ENCODE results near the gene ZNF408.
A peak's percentile ranks its signal among the peaks of the same experiment; 100 is the strongest.

Gene ZNF408

DNA sequence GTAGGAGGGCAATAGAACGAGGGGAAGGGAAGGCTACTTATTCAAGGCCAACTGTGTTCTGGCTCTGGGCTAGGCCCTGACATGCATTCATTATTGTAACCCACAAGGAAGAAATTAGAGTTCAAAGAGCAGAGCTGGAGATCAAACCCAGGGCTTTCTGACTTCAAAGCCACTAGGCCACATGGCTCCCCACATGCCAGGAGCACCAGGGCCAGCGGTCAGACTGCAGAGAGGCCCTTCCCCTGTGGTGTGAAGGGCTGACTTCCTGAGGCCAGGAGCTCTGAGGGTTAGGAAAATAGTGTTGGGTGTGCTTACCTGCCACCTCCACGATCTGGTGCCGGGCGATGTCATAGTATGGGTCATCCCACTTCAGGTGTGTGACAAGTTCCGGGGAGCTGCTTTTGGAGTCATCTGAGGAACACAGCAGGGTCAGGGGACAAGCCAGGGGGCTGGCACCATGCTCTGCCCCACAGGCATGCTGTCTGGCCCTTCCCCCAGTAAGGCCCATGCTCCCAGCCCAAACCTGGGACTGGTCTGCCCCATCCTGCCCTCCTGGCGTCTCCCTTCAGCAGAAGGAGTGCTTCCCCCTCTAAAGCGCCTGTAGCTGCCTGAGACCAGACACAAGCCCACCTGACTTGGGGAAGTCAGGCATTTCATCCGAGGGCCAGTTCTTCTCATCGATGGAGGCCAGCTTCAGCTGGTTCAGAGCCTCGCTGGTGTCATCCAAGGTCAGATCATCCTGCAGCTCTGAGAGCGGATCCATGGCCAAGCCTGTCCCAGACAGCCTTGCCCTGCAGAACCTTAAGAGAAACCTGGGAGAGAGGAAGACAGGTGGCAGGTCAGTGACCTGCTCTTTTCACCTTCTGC lies 5.3 kb upstream of the ZNF408 start:
- no peak overlapping the region for H3K4me3 ChIP-seq (replicated peaks; ENCODE audit: low read depth, low read length)
- TF ChIP-seq, protein P1, sequence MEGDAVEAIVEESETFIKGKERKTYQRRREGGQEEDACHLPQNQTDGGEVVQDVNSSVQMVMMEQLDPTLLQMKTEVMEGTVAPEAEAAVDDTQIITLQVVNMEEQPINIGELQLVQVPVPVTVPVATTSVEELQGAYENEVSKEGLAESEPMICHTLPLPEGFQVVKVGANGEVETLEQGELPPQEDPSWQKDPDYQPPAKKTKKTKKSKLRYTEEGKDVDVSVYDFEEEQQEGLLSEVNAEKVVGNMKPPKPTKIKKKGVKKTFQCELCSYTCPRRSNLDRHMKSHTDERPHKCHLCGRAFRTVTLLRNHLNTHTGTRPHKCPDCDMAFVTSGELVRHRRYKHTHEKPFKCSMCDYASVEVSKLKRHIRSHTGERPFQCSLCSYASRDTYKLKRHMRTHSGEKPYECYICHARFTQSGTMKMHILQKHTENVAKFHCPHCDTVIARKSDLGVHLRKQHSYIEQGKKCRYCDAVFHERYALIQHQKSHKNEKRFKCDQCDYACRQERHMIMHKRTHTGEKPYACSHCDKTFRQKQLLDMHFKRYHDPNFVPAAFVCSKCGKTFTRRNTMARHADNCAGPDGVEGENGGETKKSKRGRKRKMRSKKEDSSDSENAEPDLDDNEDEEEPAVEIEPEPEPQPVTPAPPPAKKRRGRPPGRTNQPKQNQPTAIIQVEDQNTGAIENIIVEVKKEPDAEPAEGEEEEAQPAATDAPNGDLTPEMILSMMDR (IDR thresholded peaks at IDR 0.05; ENCODE audit: low read depth, low read length, missing control alignments): no peak
- no peak for DNase-seq (ENCODE audit: extremely low read depth, low read depth)

DNA sequence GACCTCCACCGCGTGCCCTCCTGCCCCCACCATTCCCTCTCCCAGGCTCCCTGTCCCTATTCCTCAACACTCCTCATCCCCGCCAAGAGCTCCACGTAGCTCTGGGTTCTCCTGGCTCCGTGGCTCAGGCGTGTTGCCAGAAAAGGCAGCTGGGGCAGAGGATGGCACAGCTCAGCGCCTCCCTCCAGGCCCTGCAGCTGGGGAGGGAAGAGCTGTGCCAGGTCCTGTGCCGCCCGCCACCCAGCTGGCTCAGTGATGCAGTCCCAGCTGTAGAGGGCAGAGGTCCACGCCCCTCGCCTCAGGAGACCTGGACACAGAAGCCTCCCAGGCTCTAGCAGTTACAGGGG lies 4.6 kb upstream of the ZNF408 start:
- TF ChIP-seq, protein P1 (IDR thresholded peaks at IDR 0.05; ENCODE audit: low read depth, low read length, missing control alignments): no peak
- DNase-seq (ENCODE audit: extremely low read depth, low read depth): no peak
- H3K4me3 ChIP-seq (replicated peaks; ENCODE audit: low read depth, low read length): no peak overlapping the region

DNA sequence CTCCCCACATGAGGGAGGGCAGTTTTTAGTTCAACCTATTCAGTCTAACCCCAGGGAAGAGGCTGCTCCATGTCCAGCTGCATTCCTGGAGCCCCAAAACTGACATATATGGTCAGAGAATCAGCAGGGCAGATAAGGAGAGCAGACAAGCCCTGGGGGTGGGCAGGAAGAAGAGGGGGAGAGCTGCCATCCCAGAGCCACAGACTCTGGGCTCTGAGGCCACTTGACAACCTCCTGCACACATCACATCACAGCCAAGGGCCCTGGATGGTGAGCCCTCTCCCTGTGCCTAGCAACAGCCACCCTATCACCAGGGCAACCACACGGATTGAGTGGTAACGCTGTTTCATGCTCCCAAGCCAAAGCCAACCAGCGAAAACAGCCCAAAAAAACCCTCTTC lies 3.5 kb upstream of the ZNF408 start:
- TF ChIP-seq, protein P1 (IDR thresholded peaks at IDR 0.05; ENCODE audit: low read depth, low read length, missing control alignments): no peak
- no peak overlapping the region for H3K4me3 ChIP-seq (replicated peaks; ENCODE audit: low read depth, low read length)
- DNase-seq (ENCODE audit: extremely low read depth, low read depth): no peak

DNA sequence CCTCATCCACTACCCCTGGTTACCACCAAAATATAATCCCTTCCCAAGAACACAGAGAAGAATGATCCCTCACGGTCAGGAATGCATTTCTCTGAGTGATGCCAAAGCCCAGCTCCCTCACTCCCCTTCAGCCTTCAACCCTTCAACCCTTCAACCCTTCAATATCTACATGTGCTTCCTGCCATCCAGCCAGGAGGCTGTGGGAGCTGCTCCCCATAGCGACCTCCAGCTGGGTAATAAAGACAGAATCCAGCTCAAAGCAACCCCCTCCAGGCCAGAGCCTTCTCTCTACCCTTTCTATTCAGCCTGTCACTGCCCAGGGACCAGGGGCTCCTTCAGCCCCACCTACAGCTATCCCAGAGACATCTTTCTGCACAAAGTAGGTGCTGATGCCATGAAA lies 3.1 kb upstream of the ZNF408 start:
- TF ChIP-seq, protein P1 (IDR thresholded peaks at IDR 0.05; ENCODE audit: low read depth, low read length, missing control alignments): no peak
- no peak overlapping the region for H3K4me3 ChIP-seq (replicated peaks; ENCODE audit: low read depth, low read length)
- DNase-seq (ENCODE audit: extremely low read depth, low read depth): no peak

DNA sequence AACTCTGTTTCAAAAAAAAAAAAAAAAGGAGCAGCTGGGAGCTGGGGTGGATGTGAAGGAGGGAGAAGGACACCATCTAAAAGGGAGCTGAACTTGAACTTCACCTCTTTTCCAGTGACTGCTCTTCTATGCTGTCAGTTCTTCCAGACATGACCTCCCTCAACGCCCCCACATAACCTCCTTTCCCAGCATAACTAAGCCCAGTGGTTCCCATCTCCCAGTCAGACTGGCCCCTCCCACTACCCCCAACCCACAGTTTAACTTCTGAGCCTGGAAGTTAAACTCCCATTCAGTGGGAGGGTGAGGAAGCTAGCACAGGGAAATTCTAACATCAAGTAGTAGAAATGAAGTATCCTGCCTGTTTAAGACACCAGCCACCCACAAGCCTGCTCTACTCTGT lies 2.2 kb upstream of the ZNF408 start:
- DNase-seq (ENCODE audit: extremely low read depth, low read depth): no peak
- H3K4me3 ChIP-seq (replicated peaks; ENCODE audit: low read depth, low read length): no peak overlapping the region
- TF ChIP-seq, protein P1 (IDR thresholded peaks at IDR 0.05; ENCODE audit: low read depth, low read length, missing control alignments): no peak

DNA sequence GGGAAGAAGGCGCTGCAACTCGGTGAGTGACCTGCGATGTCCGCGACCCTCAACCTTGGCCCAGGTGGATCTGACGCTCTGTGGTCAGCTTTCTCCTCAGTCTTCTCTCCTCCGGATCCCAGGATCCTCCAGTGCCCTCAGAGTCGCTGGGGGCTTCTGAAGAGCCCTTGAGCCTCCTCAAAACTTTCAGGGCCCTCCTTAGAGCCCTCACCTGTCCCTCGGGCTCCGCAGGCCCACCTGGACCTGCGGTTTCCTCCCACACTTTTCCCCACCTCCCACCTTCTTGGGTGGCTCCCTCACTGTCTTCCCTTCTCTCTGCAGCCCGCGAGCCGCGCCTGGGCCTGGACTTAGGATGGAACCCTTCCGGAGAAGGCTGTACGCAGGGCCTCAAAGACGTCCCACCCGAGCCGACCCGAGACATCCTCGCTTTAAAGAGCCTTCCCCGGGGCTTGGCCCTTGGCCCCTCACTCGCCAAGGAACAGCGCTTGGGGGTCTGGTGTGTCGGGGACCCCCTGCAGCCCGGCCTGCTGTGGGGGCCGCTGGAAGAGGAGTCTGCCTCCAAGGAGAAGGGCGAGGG lies 335 bp downstream of the ZNF408 start:
- no peak for DNase-seq (ENCODE audit: extremely low read depth, low read depth)
- TF ChIP-seq, protein P1 (IDR thresholded peaks at IDR 0.05; ENCODE audit: low read depth, low read length, missing control alignments): no peak

More for the DNA sequence above, 335 bp downstream of the ZNF408 start:
- H3K4me3 ChIP-seq (replicated peaks; ENCODE audit: low read depth, low read length): peak overlapping the region; percentile 99

Data from HFF-Myc (cell line).